HG03469 (cell line): ENCODE results near the gene DVL2.
"Not testable (repeated sequence)": the region's sequence is repeated elsewhere in the genome, so short reads cannot be mapped to it uniquely, and the experiment has no call there.

Experiments
- ATAC-seq: cut with Tn5 transposase; IDR thresholded peaks from one replicate; pipeline ENCODE4 v1.9.1; 2021; ENCODE audit warnings: mild to moderate bottlenecking, moderate library complexity, moderate number of reproducible peaks; ENCODE audit not compliant: unreplicated experiment

The DVL2 gene

GRCh38 chr17:7204336-7204735, 30.0 kb downstream of the DVL2 start:
- no peak for ATAC-seq

- no peak for ATAC-seq
Measured at GRCh38 chr17:7203391-7203790, 30.9 kb downstream of the DVL2 start.

DNA sequence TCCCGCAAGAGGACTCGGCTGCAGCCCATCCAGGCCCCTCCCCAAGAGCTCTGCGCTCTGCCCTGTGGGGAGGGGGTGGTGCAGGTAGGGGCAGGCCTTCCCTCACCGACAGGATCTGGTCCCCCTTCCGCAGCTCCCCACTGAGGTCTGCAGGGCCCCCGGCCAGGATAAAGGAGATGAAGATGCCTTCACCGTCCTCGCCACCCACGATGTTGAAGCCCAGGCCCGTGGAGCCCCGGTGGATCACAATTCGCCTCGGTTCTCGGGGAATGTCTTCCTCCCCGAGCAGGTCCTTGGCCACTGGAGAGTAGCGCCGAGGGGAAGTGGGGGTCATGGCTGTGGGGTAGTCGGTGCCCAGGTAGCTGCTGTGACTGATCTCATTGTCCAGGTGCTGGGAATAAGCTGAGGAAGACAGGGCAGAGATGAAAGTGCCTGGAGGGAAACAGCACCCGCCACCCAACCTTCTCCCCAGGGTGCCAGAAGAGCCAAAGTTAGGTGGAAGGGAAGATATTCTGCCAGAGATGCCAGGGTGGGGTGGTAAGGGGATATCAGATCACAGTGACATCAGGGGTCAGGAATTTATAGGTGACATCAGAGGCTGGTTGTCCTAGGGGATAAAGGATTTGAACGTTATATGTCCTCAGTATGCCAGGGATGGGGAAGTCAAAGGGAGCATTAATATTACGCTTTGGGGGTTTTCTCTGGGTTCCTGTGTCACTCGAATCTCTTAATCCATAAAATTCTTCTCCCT, 37.5 kb downstream of the DVL2 start:
- ATAC-seq: no peak

- no peak for ATAC-seq
Measured at GRCh38 chr17:7195971-7196370, 38.3 kb downstream of the DVL2 start.

DNA sequence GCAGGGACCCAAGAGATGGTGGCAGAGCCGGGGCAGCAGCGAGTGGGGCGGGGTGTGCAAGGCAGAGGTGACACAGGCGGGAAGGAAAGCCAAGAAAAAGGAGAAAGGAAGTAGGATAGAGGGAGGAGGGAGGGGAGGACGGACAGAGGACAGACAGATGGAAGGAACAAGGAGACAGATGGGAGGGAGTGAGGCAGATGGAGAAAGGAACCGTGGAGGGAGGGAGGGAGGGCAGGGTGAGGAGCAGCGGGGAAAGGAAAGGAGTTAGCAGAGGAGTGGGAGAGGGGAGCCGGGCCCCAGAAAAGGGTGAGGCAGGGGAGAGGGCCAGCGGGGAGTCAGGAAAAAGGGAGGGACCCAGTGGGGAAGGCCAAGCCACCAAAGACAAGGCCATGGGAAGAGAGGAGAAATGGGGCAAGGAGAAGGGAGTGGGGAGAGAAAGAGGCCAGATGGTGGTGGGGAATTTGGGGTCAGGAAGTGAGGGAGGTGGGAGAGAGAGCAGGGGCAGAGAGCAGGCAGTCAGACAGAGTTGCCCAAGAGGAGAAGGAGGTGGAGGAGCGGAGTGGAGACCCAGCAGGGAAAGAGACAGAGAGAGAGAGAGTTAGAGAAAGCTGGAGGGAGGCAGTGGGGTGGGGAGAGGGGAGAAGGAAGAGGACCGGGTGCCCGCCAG, 41.9 kb downstream of the DVL2 start:
- ATAC-seq: no peak

DNA sequence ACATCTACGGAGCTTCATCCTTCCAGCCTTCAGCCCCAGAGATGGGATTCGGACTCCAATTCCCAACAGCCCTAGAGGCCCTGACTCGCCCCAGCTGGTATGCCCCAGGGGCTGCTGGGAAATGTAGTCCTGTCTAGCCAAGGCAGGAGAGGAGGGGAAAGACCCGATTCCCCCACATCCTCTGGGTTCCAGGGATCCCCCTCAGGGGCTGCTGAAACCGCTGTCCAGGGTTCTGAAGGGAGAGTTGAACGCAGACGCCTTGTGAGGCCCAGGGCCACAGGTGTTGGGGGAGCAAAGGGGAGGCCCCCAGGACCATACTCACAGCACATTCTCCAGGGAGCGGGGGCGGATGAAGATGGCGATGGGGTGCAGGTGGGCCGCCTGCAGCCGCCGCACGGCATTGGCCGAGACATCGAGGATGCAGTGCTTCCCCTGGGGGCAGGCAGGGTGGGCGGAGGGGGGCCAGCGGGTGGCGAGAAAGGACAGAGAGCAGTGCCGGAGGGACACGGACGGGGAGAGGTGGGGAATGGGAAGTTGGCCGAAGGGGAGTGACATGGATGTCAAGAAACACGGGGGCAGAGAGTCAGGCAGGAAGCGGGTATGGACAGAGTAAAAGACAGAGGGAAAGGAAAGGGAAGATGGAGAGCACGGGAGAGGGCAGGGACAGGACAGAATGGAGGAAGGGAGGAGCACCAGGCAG, 42.6 kb downstream of the DVL2 start:
- no peak for ATAC-seq

- ATAC-seq: no peak
Measured at GRCh38 chr17:7191069-7191468, 43.2 kb downstream of the DVL2 start.

GRCh38 chr17:7190276-7190917, 43.9 kb downstream of the DVL2 start:
- no peak for ATAC-seq

DNA sequence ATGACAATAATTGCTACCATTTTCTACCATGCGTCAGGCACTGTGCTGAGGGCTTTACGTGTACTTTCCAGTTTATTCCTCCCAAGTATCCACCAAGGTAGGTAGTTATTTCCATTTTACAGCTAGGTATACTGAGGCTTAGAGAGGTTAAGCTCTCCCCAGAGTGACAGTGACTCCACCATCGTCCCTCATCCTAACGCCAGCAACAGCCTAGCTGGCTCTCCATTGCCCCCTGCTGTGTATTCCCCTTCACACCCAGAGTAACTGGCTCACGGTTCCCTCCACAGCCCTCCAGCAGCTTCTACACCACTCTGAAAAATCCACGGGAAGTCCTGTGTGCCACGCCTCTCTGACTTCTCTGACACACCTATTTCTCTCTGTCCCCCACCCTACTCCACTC, 48.1 kb downstream of the DVL2 start:
- no peak for ATAC-seq

DNA sequence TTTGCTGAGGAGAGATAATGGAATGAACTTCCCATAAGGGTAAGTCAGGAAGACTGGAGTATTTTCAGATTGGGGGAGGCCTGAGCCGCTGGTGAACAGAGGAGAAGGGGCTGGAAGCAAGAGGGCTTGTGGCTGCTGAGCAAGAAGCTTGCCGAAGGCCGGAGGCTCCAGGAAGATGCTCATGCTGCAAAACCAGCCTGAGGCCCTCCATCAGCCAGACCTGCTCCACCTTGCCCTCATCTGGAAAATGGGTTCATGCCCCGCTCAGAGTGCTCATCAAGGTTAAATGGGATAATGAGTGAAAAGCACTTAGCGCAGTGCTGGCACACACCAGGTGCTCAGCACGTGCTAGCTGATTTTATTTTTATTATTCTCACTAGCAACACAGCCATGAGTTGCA, 49.7 kb downstream of the DVL2 start:
- ATAC-seq: no peak

GRCh38 chr17:7184091-7184488, 50.2 kb downstream of the DVL2 start:
- ATAC-seq: no peak

DNA sequence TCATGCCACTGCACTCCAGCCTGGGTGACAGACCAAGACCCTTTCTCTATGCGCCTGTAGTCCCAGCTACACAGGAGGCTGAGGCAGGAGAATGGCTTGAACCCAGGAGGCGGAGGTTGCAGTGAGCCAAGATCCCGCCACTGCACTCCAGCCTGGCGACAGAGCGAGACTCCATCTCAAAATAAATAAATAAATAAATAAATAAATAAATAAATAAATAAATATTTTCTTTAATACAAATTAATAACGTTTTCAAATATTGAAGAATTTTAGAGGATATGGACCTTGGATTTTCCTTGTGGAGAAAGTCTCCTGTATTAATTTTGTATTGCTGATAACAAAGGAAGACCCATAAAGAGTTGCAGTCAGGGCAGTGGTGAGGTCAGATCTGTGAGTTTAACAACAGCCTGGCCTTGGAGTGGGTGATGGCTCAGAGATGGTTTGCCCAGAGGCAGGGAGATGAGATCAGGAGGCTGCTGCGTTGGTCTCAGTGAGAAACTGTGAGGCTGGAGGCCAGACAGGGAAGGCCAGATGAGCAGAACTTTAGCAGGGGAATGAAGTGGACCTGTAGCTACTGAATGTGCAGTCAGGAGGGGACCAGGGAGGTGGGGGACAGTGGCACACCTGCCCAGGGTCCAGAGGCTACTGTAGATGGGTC, 50.8 kb downstream of the DVL2 start:
- ATAC-seq: no peak

DNA sequence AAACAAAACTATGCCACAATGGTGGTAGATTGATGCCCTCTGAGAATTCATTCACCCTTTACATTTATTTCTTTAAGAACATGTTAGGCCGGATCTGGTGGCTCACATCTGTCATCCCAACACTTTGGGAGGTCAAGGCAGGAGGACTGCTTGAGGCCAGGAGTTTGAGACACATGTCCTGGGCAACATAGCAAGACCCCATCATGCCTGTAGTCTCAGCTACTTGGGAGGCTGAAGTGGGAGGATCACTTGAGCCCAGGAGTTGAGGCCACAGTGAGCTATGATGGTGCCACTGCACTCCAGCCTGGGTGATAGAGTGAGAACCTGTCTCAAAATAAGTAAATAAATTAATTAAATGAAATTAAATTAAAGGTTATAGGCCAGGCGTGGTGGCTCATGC, 52.2 kb downstream of the DVL2 start:
- ATAC-seq: not testable (repeated sequence)

GRCh38 chr17:7179317-7180254, 54.7 kb downstream of the DVL2 start, which contains the start of gene ASGR1:
TSS of gene ASGR1 (minus strand) at chr17:7179370. CDS start at chr17:7178563, 807 bp downstream.
- ATAC-seq: no peak

DNA sequence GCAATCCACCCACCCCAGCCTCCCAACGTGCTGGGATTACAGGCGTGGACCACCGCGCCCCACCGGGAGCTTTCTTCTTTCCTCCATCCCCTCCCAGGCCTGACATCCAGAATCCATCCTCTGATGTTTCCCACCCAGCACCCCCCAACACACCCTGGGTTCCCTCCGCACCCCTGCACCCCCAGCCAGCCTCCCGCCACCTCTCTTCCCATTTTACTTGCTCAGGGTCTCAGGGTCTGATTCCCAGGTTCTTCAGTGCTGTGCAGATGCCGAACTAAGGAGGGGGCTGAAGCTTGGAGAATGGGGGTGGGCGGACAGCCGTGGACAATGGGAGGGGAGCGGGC, 55.4 kb downstream of the DVL2 start:
- ATAC-seq: no peak

DNA sequence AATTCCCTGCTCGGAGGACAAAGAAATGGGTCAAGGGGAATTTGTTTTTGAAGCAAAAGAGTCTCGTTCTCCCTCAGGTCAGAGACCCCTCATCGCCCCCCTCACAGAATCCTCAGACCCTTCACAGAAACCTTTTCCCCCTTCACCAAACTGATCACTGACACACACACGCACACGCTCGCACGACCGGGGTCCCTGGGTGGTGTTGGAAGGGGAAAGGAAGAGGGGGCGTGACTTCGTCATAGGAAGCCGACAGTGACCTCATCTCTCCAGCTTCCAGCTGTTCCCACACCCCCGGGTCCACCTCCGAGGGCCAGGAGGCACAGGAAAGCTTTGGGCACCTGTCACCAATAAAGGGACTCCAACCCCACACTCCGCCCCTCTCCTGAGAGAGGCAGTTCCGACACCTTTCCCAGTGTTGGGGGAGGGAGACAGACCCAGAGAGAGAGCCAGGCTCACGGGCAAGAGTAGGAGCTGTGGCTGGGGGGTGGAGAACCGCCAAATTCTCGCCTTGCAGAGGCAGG, 56.3 kb downstream of the DVL2 start:
- ATAC-seq: no peak

DNA sequence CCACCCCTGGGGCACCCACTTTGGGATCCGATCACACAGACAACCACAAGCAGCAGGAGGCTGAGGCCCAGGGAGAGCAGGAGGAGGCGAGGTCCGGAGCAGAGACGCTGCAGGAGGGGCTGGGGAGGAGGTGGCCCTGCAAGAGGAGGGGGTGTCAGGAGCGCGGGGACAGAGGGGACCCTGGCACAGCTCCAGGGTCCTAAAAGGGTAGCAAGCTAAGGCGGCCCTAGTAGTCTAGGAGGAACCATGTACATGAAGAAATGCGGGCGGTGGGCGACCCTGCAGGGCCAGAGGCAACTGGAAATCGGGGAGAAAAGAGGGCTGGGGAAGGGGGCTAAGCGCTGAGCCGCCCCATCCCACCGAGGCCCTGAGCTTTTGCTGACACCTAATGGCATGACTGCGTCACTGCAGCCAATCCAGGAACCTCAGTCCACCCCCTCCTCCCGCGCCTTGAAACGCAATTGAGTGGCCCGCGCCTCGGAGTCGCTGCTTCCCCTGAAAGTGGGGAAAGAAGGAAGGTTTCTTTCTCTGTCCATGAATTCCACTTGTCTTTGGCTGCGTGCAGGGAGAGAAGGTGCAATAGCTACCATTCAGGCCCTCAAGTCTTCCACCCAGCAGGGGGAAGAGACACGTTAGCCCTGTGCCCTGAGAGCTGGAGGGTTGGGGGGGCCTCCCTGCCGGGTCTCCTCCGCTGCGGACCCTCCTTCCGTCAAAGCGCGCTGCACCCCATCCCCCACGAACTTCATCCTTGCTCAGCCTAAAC, 56.9 kb downstream of the DVL2 start:
- no peak for ATAC-seq

- no peak for ATAC-seq
Measured at GRCh38 chr17:7176841-7177190, 57.5 kb downstream of the DVL2 start.
